Measurements from ENCODE around the gene TIPRL. TPM values are rescaled to one million over a fixed set of nuclear protein-coding genes. Genes with fewer than 3 reads are reported as not detected.
"Not testable (repeated sequence)": the region's sequence is repeated elsewhere in the genome, so short reads cannot be mapped to it uniquely, and the experiment has no call there.

Gene TIPRL
- total RNA-seq, 1 experiment from 2014 or later = 53.8 TPM

DNA sequence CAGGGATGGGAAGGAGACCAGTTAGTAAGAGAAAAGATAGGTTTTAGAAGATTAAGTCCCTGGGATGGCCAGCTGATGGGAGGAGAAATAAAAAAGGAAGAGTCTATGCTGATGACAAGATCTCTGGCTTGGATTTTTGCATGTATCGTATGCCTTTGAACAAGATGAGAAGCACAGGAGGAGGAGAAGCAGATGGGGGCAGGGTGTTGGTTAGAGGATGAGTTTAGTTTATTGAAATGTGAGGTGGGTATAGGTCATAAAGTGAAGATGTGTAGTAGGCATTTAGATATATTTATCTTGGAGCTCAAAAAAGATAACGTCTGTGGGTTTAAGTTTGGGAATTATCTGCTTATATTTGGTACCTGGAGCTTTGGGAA is 1.4 kb downstream of the TIPRL start:
- Histone ChIP-seq H3K9me3 (ENCODE audit: low read length) (no peaks in the 10 kb centered on the region), H3K9ac (ENCODE audit: low read length) (peak overlapping the region; percentile 93), H2AFZ (ENCODE audit: low read length) (no peak overlapping the region), H3K9me2 (replicated peaks; ENCODE audit: insufficient read depth, low read length) (no peaks in the 10 kb centered on the region), H3K4me1 (ENCODE audit: low read length) (peaks cover 12% of the 10 kb centered on the region), H3K4me2 (ENCODE audit: low read depth, low read length, poor library complexity, severe bottlenecking) (peak overlapping the region; percentile 86), H3K36me3 (ENCODE audit: insufficient read depth, low read length) (peaks cover 13% of the 10 kb centered on the region), H3K27ac (ENCODE audit: low read length) (peak overlapping the region; percentile 84), H3K27me3 (ENCODE audit: low read length) (no peaks in the 10 kb centered on the region), H3K79me2 (ENCODE audit: low read length) (peaks cover 61% of the 10 kb centered on the region), H4K20me1 (ENCODE audit: insufficient read depth, low read depth, low read length) (no peaks in the 10 kb centered on the region; the same call in 1 of the 2 replicates), H3K4me3 (ENCODE audit: low read length) (peak overlapping the region; percentile 86)
- DNase-seq = peak; percentile 65

DNA sequence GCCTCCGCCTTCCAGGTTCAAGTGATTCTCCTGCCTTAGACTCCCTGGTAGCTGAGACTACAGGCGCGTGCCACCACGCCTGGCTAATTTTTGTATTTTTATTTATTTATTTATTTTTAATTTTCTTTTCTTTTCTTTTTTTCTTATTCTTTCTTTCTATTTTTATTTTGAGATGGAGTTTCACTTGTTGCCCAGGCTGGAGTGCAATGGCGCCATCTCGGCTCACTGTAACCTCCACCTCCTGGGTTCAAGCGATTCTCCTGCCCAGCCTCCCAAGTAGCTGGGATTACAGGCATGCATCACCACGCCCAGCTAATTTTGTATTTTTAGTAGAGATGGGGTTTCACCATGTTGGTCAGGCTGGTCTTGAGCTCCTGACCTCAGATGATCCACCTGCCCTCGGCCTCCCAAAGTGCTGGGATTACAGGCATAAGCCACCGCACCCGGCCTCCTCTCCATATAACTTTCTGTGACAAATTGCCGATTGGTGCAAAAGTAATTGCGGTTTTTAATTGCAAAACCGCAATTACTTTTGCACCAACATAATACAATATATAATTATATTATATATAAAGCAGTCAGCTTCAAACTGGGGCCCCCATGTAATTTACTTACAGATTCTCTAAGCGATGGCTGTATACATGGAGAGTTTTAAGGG is 2.4 kb downstream of the TIPRL start:
- H3K4me1 ChIP-seq (ENCODE audit: low read length) = peaks cover 12% of the 10 kb centered on the region
- not testable (repeated sequence) for H3K4me3 ChIP-seq (ENCODE audit: low read length)

DNA sequence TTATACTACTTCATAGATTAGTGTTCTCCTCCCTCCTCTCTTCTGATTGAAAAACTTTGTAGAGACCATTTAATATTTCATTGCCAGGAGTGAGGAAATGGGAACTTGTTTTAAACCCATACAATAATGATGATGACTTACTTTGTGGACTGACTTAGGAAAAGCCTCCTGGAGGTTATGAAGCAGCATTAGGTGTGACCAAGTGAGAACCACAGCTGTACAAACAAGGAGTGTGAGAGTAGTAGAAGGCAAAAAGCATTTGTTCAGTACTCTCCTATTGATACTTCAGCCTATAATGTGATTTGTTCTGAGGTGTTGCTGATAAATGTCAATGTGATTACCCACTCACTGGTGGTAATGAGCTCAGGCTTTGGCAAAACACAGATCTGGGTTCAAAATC is 8.4 kb downstream of the TIPRL start:
- H4K20me1 ChIP-seq (ENCODE audit: insufficient read depth, low read depth, low read length) = no peaks in the 10 kb centered on the region
- no peak for DNase-seq
- no peak overlapping the region for H3K9ac ChIP-seq (ENCODE audit: low read length)
- H3K4me2 ChIP-seq (ENCODE audit: low read depth, low read length, poor library complexity, severe bottlenecking) = no peak overlapping the region
- no peak overlapping the region for H2AFZ ChIP-seq (ENCODE audit: low read length)
- H3K9me2 ChIP-seq (replicated peaks; ENCODE audit: insufficient read depth, low read length) = no peaks in the 10 kb centered on the region
- H3K79me2 ChIP-seq (ENCODE audit: low read length) = peaks cover 72% of the 10 kb centered on the region
- peaks cover 19% of the 10 kb centered on the region for H3K36me3 ChIP-seq (ENCODE audit: insufficient read depth, low read length)
- H3K9me3 ChIP-seq (ENCODE audit: low read length) = no peaks in the 10 kb centered on the region
- no peak overlapping the region for H3K27ac ChIP-seq (ENCODE audit: low read length)
- no peak overlapping the region for H3K4me3 ChIP-seq (ENCODE audit: low read length)
- no peaks in the 10 kb centered on the region for H3K4me1 ChIP-seq (ENCODE audit: low read length)
- no peaks in the 10 kb centered on the region for H3K27me3 ChIP-seq (ENCODE audit: low read length)

More for the DNA sequence above, 2.4 kb downstream of the TIPRL start:
- H2AFZ ChIP-seq (ENCODE audit: low read length); H4K20me1 ChIP-seq (ENCODE audit: insufficient read depth, low read depth, low read length); DNase-seq; H3K4me2 ChIP-seq (ENCODE audit: low read depth, low read length, poor library complexity, severe bottlenecking); H3K27ac ChIP-seq (ENCODE audit: low read length); H3K9me2 ChIP-seq (replicated peaks; ENCODE audit: insufficient read depth, low read length); H3K9me3 ChIP-seq (ENCODE audit: low read length); H3K27me3 ChIP-seq (ENCODE audit: low read length); H3K9ac ChIP-seq (ENCODE audit: low read length): not testable (repeated sequence)
- Histone ChIP-seq H3K36me3 (ENCODE audit: insufficient read depth, low read length) (peaks cover 15% of the 10 kb centered on the region), H3K79me2 (ENCODE audit: low read length) (peaks cover 64% of the 10 kb centered on the region)

DNA sequence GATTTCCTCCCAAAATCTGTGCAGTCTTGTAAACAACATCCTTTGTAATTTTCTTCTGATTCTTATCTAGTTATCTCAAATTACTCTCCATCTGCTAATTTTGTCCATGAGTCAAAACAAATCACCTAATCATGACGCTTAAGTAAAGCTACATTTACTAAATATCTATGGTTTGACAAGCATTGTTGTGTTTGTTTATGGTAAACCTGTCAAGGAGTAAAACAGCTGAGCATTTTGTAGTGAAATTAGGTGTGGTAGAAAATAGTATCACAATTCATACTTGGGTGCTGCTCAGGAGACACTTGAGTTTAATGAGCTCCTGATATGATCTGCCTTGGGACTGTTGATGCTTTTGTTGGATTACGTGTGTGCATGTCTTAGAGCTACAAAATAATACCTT is 11.6 kb downstream of the TIPRL start:
- Histone ChIP-seq H3K4me3 (ENCODE audit: low read length) (no peak overlapping the region), H3K4me2 (ENCODE audit: low read depth, low read length, poor library complexity, severe bottlenecking) (no peak overlapping the region), H3K9ac (ENCODE audit: low read length) (no peak overlapping the region), H3K4me1 (ENCODE audit: low read length) (no peaks in the 10 kb centered on the region), H3K79me2 (ENCODE audit: low read length) (peaks cover 52% of the 10 kb centered on the region), H3K9me2 (replicated peaks; ENCODE audit: insufficient read depth, low read length) (no peaks in the 10 kb centered on the region), H3K36me3 (ENCODE audit: insufficient read depth, low read length) (peaks cover 16% of the 10 kb centered on the region), H3K9me3 (ENCODE audit: low read length) (no peaks in the 10 kb centered on the region), H3K27me3 (ENCODE audit: low read length) (no peaks in the 10 kb centered on the region), H3K27ac (ENCODE audit: low read length) (no peak overlapping the region), H2AFZ (ENCODE audit: low read length) (no peak overlapping the region), H4K20me1 (ENCODE audit: insufficient read depth, low read depth, low read length) (no peaks in the 10 kb centered on the region)
- DNase-seq = no peak

DNA sequence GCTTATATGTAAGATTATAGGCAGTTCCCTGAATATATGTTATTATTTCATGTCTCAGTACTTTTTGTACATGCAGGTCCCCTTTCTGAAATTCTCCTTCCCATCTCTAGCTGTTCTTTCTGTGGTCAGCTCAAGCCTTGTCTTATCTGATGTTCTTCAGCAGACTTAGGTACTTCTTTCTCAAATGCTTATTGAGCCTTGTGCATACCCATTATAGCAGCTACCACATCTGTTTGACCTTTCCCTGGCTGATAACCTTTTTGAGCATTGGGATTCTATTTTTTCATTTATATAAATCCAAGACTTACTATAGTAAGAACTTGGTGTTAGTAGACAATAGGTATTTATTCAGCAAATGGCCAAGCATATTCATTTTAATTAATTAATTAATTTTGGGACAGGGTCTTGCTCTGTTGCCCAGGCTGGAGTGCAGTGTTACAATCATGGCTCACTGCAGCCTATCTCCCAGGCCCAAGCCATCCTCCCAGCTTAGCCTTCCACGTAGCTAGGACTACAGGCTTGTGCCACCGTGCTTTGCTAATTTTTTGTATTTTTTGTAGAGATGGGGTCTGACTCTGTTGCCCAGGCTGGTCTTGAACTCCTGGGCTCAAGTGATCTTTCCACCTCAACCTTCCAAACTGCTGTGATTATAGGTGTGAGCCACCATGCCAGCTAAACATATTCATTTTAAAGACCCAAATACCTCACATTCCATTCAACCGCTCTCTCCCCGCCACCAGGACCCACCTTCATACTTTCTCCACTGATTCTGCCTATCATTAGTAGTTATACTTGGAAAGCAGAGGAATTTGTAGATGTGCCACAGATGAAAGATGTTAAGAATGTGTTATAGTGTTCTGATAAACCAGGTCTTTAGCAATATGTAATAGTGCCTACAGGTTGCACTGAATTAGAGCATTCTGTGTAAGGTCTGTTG is 16.7 kb downstream of the TIPRL start:
- no peak for DNase-seq
- H3K4me3 ChIP-seq (ENCODE audit: low read length) = no peak overlapping the region
- H3K9me2 ChIP-seq (replicated peaks; ENCODE audit: insufficient read depth, low read length) = no peaks in the 10 kb centered on the region
- no peak overlapping the region for H3K27ac ChIP-seq (ENCODE audit: low read length)
- no peaks in the 10 kb centered on the region for H3K27me3 ChIP-seq (ENCODE audit: low read length)
- H4K20me1 ChIP-seq (ENCODE audit: insufficient read depth, low read depth, low read length) = no peaks in the 10 kb centered on the region
- no peaks in the 10 kb centered on the region for H3K9me3 ChIP-seq (ENCODE audit: low read length)
- H2AFZ ChIP-seq (ENCODE audit: low read length) = no peak overlapping the region
- no peak overlapping the region for H3K4me2 ChIP-seq (ENCODE audit: low read depth, low read length, poor library complexity, severe bottlenecking)
- H3K79me2 ChIP-seq (ENCODE audit: low read length) = peaks cover 19% of the 10 kb centered on the region
- no peak overlapping the region for H3K9ac ChIP-seq (ENCODE audit: low read length)
- H3K4me1 ChIP-seq (ENCODE audit: low read length) = no peaks in the 10 kb centered on the region
- peaks cover 36% of the 10 kb centered on the region for H3K36me3 ChIP-seq (ENCODE audit: insufficient read depth, low read length)

DNA sequence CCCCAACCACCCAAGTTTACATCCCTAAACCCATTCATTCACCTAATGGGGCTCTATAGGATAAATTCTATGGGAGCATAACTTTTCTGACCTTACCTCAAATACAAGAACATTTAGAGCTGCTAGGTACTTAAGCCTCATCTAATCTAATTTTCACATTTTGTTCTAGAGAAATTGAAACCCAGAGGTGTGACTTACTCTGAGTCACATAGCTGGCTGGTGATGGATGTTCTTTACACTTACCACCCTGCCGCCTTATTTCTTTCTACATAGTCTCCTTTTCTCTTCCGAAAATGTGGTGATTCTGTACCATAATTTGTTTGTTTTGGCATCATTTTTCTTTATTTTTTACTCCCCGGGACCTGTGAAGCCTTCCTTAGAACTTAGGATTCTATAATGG is 20.3 kb downstream of the TIPRL start:
- Histone ChIP-seq H3K9me3 (ENCODE audit: low read length) (no peaks in the 10 kb centered on the region), H3K4me1 (ENCODE audit: low read length) (no peaks in the 10 kb centered on the region), H2AFZ (ENCODE audit: low read length) (no peak overlapping the region), H3K4me3 (ENCODE audit: low read length) (no peak overlapping the region), H3K4me2 (ENCODE audit: low read depth, low read length, poor library complexity, severe bottlenecking) (no peak overlapping the region), H4K20me1 (ENCODE audit: insufficient read depth, low read depth, low read length) (no peaks in the 10 kb centered on the region), H3K36me3 (ENCODE audit: insufficient read depth, low read length) (peaks cover 37% of the 10 kb centered on the region), H3K9me2 (replicated peaks; ENCODE audit: insufficient read depth, low read length) (no peaks in the 10 kb centered on the region), H3K27ac (ENCODE audit: low read length) (no peak overlapping the region), H3K27me3 (ENCODE audit: low read length) (no peaks in the 10 kb centered on the region), H3K79me2 (ENCODE audit: low read length) (peaks cover 11% of the 10 kb centered on the region; the same call in 1 of the 2 replicates), H3K9ac (ENCODE audit: low read length) (no peak overlapping the region)
- no peak for DNase-seq

DNA sequence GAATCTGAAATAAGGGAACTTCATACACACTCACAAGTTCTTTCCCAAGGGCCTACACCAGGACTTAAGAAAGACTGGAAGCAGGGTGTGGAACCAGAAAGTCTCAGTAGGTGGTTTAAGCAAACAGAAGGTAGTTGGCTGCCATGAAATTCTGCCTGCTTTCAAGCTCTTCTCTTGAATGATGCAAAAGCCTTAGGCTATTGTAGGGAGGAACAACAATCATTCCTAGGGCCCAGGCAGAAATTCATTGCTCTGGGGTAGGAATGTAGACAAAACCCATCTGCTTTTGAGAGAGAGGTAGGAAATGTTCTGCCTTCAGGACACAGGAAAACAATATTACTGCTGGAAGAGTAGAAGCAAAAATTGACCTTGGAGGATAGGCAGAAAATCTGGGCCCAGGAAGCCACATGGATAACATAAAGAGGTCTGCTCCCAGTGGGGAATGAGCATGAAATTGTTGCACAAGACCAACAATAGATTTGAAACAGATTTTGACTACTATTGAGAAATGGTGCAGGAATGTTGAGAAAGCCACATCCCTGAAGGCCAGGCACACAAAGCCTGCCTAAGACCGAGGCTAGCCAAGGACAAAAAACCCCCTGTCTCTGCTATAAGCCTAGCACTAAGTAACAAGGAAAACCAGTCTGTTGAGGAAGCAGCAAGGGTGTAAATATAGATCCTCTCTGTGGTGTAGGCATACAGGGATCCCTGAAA is 24.3 kb downstream of the TIPRL start:
- Histone ChIP-seq H3K79me2 (ENCODE audit: low read length) (no peaks in the 10 kb centered on the region), H3K27ac (ENCODE audit: low read length) (no peak overlapping the region), H3K9ac (ENCODE audit: low read length) (no peak overlapping the region), H3K4me1 (ENCODE audit: low read length) (no peaks in the 10 kb centered on the region), H3K36me3 (ENCODE audit: insufficient read depth, low read length) (peaks cover 32% of the 10 kb centered on the region), H3K4me3 (ENCODE audit: low read length) (no peak overlapping the region), H3K9me2 (replicated peaks; ENCODE audit: insufficient read depth, low read length) (no peaks in the 10 kb centered on the region), H3K27me3 (ENCODE audit: low read length) (no peaks in the 10 kb centered on the region), H4K20me1 (ENCODE audit: insufficient read depth, low read depth, low read length) (no peaks in the 10 kb centered on the region), H3K9me3 (ENCODE audit: low read length) (no peaks in the 10 kb centered on the region), H2AFZ (ENCODE audit: low read length) (no peak overlapping the region), H3K4me2 (ENCODE audit: low read depth, low read length, poor library complexity, severe bottlenecking) (no peak overlapping the region)
- no peak for DNase-seq

DNA sequence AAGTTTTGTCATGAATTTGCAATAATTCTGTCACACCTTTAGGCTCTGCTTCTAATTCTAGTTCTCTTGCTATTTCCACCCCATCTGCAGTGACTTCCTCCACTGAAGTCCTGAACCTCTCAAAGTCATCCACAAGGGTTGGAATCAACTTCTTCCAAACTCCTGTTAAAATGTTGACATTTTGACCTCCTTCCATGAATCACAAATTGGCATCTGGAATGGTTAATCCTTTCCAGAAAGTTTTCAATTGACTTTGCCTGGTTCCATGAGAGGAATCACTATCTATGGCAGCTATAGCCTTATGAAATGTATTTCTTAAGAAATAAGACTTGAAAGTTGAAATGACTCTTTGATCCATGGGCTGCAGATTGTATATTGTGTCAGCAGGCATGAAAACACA is 27.3 kb downstream of the TIPRL start:
- H3K4me1 ChIP-seq (ENCODE audit: low read length) = no peaks in the 10 kb centered on the region

More for the DNA sequence above, 27.3 kb downstream of the TIPRL start:
- no peak overlapping the region for H3K27ac ChIP-seq (ENCODE audit: low read length)
- H3K9me3 ChIP-seq (ENCODE audit: low read length) = no peaks in the 10 kb centered on the region
- DNase-seq = no peak
- H3K36me3 ChIP-seq (ENCODE audit: insufficient read depth, low read length) = peaks cover 6% of the 10 kb centered on the region
- H3K9ac ChIP-seq (ENCODE audit: low read length) = no peak overlapping the region
- no peaks in the 10 kb centered on the region for H3K27me3 ChIP-seq (ENCODE audit: low read length)
- H3K4me3 ChIP-seq (ENCODE audit: low read length) = no peak overlapping the region
- no peaks in the 10 kb centered on the region for H3K9me2 ChIP-seq (replicated peaks; ENCODE audit: insufficient read depth, low read length)
- H4K20me1 ChIP-seq (ENCODE audit: insufficient read depth, low read depth, low read length) = no peaks in the 10 kb centered on the region
- H3K4me2 ChIP-seq (ENCODE audit: low read depth, low read length, poor library complexity, severe bottlenecking) = no peak overlapping the region
- no peaks in the 10 kb centered on the region for H3K79me2 ChIP-seq (ENCODE audit: low read length)
- no peak overlapping the region for H2AFZ ChIP-seq (ENCODE audit: low read length)

Data from Karpas-422 (cell line).